Measurements from ENCODE around the gene NT5C3B. TPM values are rescaled to one million over a fixed set of nuclear protein-coding genes. Genes with fewer than 3 reads are reported as not detected.

NT5C3B gene
- total RNA-seq, 6 experiments from 2014 or later: 33.9 to 55.2 (median 37.3) TPM

DNA sequence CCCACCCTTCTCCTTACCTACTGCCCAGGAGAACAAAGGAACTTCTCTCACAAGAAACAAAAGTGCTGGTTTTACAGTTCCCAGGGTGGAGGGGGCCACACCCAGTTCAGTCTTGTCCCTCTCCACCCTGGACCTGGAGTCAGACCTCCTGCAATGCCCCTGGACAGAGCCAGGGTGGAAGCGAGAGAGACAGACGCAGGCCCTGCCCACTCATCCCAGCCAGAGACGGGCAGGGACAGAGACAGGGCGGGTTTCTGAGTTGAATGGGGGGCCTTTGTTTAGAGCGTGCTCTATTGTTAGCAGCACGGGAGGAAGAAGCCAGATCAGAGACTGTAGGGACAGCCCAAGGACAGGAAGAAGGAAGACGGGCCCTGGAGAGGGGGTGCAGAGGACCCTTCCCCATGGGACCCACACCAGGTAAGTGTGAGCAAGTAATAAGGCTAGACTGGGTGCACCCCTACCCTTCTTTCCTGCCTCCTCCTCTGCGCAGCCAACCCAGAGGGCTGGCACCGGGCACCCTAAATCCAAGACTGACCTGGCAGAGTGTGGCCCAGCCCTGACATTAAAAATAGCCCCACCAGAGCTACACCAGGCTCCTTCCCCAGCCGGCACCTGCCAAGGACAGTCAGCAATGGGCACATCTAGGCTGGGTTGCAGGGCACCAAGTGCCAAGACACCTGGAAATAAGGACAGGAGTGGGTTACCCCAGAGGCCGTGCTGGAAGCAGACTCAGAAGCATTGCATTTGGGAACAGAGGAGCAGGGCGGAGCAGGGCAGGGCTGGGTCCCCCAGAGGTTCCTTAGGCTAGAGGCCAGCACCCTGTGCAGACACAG lies 60.4 kb downstream of the NT5C3B start:
- Mint-ChIP-seq H3K9me3 (no peaks in the 10 kb centered on the region), H3K36me3 (ENCODE audit: low read depth) (no peaks in the 10 kb centered on the region), H3K4me3 (no peak overlapping the region), H3K27me3 (ENCODE audit: insufficient read depth) (peaks cover 2% of the 10 kb centered on the region; the same call in 1 of the 2 replicates), H3K4me1 (ENCODE audit: low read depth) (peaks cover 34% of the 10 kb centered on the region), H3K27ac (no peak overlapping the region)
- TF ChIP-seq, protein P1, sequence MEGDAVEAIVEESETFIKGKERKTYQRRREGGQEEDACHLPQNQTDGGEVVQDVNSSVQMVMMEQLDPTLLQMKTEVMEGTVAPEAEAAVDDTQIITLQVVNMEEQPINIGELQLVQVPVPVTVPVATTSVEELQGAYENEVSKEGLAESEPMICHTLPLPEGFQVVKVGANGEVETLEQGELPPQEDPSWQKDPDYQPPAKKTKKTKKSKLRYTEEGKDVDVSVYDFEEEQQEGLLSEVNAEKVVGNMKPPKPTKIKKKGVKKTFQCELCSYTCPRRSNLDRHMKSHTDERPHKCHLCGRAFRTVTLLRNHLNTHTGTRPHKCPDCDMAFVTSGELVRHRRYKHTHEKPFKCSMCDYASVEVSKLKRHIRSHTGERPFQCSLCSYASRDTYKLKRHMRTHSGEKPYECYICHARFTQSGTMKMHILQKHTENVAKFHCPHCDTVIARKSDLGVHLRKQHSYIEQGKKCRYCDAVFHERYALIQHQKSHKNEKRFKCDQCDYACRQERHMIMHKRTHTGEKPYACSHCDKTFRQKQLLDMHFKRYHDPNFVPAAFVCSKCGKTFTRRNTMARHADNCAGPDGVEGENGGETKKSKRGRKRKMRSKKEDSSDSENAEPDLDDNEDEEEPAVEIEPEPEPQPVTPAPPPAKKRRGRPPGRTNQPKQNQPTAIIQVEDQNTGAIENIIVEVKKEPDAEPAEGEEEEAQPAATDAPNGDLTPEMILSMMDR (IDR thresholded peaks at IDR 0.05): no peak
- DNase-seq: no peak

Other genes with a start within 250 kb of the NT5C3B start
- 1 to 10 TPM in 4 of 6 experiments, under 1 TPM in 2; 0.14 to 2.0 (median 1.5) TPM for gene KRT14, start 249.3 kb downstream of the NT5C3B start, total RNA-seq (2021; fragmentation: NEBNext Ultra II Directional; extraction: Animal tissue kit (Norgen Biotek cat#: 25700))
- under 1 TPM in 4 of 6 experiments, not detected in 2; 0.11 to 0.47 (median 0.17) TPM for gene KRT16, start 223.5 kb downstream of the NT5C3B start, total RNA-seq (2021; fragmentation: NEBNext Ultra II Directional; extraction: Animal tissue kit (Norgen Biotek cat#: 25700))
- gene KRT17, start 211.7 kb downstream of the NT5C3B start, total RNA-seq (2021; fragmentation: NEBNext Ultra II Directional; extraction: Animal tissue kit (Norgen Biotek cat#: 25700)): 1 to 10 TPM; 1.0 to 3.9 (median 2.9) TPM
- 100 to 1,000 TPM; 723 to 810 (median 781) TPM for gene EIF1, start 147.3 kb downstream of the NT5C3B start, total RNA-seq (2021; fragmentation: NEBNext Ultra II Directional; extraction: Animal tissue kit (Norgen Biotek cat#: 25700))
- not detected for gene GAST, start 123.9 kb downstream of the NT5C3B start, total RNA-seq (2021; fragmentation: NEBNext Ultra II Directional; extraction: Animal tissue kit (Norgen Biotek cat#: 25700))
- under 1 TPM in 2 of 6 experiments, not detected in 4; 0.09 to 0.12 TPM for gene HAP1, start 101.6 kb downstream of the NT5C3B start, total RNA-seq (2021; fragmentation: NEBNext Ultra II Directional; extraction: Animal tissue kit (Norgen Biotek cat#: 25700))
- 1 to 10 TPM; 1.5 to 9.1 (median 1.9) TPM for gene JUP, start 49.5 kb downstream of the NT5C3B start, total RNA-seq (2021; fragmentation: NEBNext Ultra II Directional; extraction: Animal tissue kit (Norgen Biotek cat#: 25700))
- 10 to 100 TPM; 48.8 to 75.5 (median 50.3) TPM for gene P3H4, start 24.3 kb downstream of the NT5C3B start, total RNA-seq (2021; fragmentation: NEBNext Ultra II Directional; extraction: Animal tissue kit (Norgen Biotek cat#: 25700))
- gene FKBP10, start 23.2 kb downstream of the NT5C3B start, total RNA-seq (2021; fragmentation: NEBNext Ultra II Directional; extraction: Animal tissue kit (Norgen Biotek cat#: 25700)): 100 to 1,000 TPM; 417 to 500 (median 442) TPM
- not detected for gene KLHL10, start 1.6 kb upstream of the NT5C3B start, total RNA-seq (2021; fragmentation: NEBNext Ultra II Directional; extraction: Animal tissue kit (Norgen Biotek cat#: 25700))
- 10 to 100 TPM; 13.4 to 16.2 (median 15.7) TPM for gene KLHL11, start 29.2 kb upstream of the NT5C3B start, total RNA-seq (2021; fragmentation: NEBNext Ultra II Directional; extraction: Animal tissue kit (Norgen Biotek cat#: 25700))
- gene ACLY, start 82.7 kb upstream of the NT5C3B start, total RNA-seq (2021; fragmentation: NEBNext Ultra II Directional; extraction: Animal tissue kit (Norgen Biotek cat#: 25700)): 100 to 1,000 TPM; 254 to 315 (median 279) TPM
- 1 to 10 TPM in 3 of 6 experiments, under 1 TPM in 3; 0.74 to 1.8 (median 0.97) TPM for gene ODAD4, start 94.4 kb upstream of the NT5C3B start, total RNA-seq (2021; fragmentation: NEBNext Ultra II Directional; extraction: Animal tissue kit (Norgen Biotek cat#: 25700))
- 100 to 1,000 TPM; 105 to 118 (median 111) TPM for gene CNP, start 130.6 kb upstream of the NT5C3B start, total RNA-seq (2021; fragmentation: NEBNext Ultra II Directional; extraction: Animal tissue kit (Norgen Biotek cat#: 25700))
- gene DNAJC7, start 181.2 kb upstream of the NT5C3B start, total RNA-seq (2021; fragmentation: NEBNext Ultra II Directional; extraction: Animal tissue kit (Norgen Biotek cat#: 25700)): 100 to 1,000 TPM in 3 of 6 experiments, 10 to 100 TPM in 3; 85.0 to 115 (median 100) TPM
- gene NKIRAS2, start 183.9 kb upstream of the NT5C3B start, total RNA-seq (2021; fragmentation: NEBNext Ultra II Directional; extraction: Animal tissue kit (Norgen Biotek cat#: 25700)): 10 to 100 TPM; 37.1 to 43.9 (median 40.3) TPM
- under 1 TPM in 4 of 6 experiments, not detected in 2; 0.07 to 0.10 (median 0.08) TPM for gene C17orf113, start 214.4 kb upstream of the NT5C3B start, total RNA-seq (2021; fragmentation: NEBNext Ultra II Directional; extraction: Animal tissue kit (Norgen Biotek cat#: 25700))

Measured in HFFc6 (cell line).